IMR-90 (cell line): Measurements from ENCODE around the gene FDPS. TPM values are rescaled to one million over a fixed set of nuclear protein-coding genes. Genes with fewer than 3 reads are reported as not detected.

Experiments
- ATAC-seq: fragments of 200-7000 bp; cut with Tn5 transposase; 2 replicates; pipeline ENCODE4 v1.9.1; 2020; ENCODE audit warnings: low read depth, mild to moderate bottlenecking, moderate library complexity
- BruUV-seq: library from RNA; stranded (reverse); fragments of 400-500 nt; replicated peaks from 2 replicates; lab custom pipeline; 2021; lab: Mats Ljungman, UMichigan
- CTCF ChIA-PET: fragments of 300-600 bp; formaldehyde crosslinking; extraction: SDS; loops from one replicate; lab custom pipeline; 2021; ENCODE audit warnings: antibody characterized with exemption; lab: Yijun Ruan, JAX
- POLR2A ChIA-PET: fragments of 300-600 bp; sonication (Branson Sonifier 250); formaldehyde crosslinking; loops from one replicate; lab custom pipeline; 2022; ENCODE audit warnings: antibody characterized with exemption; ENCODE audit not compliant: unreplicated experiment; lab: Charles Lee
- DNase-seq: peaks from one replicate; pipeline ENCODE4 v3.0.0; 2013
- H2AFZ ChIP-seq: replicated peaks from 2 replicates; pipeline ENCODE3; 2013; ENCODE audit warnings: low read length, mild to moderate bottlenecking; ENCODE audit not compliant: poor library complexity
- H2AK5ac ChIP-seq: 2 replicates; pipeline ENCODE4 v1.6.1; 2013; ENCODE audit warnings: low read depth, low read length, inconsistent platforms
- H2AK9ac ChIP-seq: replicated peaks from 2 replicates; pipeline ENCODE3; 2013; ENCODE audit warnings: mild to moderate bottlenecking, low read depth, low read length, moderate library complexity; ENCODE audit not compliant: poor library complexity
- H2BK120ac ChIP-seq: 2 replicates; pipeline ENCODE4 v1.6.1; 2013; ENCODE audit warnings: low read depth, low read length, inconsistent platforms
- H2BK15ac ChIP-seq: 3 replicates; pipeline ENCODE4 v1.6.1; 2013; ENCODE audit warnings: low read depth, low read length, inconsistent platforms
- H2BK20ac ChIP-seq: 2 replicates; pipeline ENCODE4 v1.6.1; 2013; ENCODE audit warnings: low read depth, mild to moderate bottlenecking, inconsistent platforms, low read length, moderate library complexity
- H2BK5ac ChIP-seq: 2 replicates; pipeline ENCODE4 v1.6.1; 2013; ENCODE audit warnings: mild to moderate bottlenecking, low read depth, low read length, inconsistent platforms; ENCODE audit not compliant: poor library complexity, severe bottlenecking
- H3K14ac ChIP-seq: replicated peaks from 2 replicates; pipeline ENCODE4 v1.6.1; 2013; ENCODE audit warnings: low read depth, low read length, inconsistent platforms
- H3K18ac ChIP-seq: 2 replicates; pipeline ENCODE4 v1.6.1; 2013; ENCODE audit warnings: low read depth, low read length, control low read depth
- H3K23ac ChIP-seq: 2 replicates; pipeline ENCODE4 v1.6.1; 2013; ENCODE audit warnings: low read depth, low read length, inconsistent platforms
- H3K27ac ChIP-seq: 2 replicates; pipeline ENCODE4 v1.5.1; 2013; ENCODE audit warnings: mild to moderate bottlenecking, control low read depth, low read length; ENCODE audit not compliant: insufficient read depth
- H3K27me3 ChIP-seq: 2 replicates; pipeline ENCODE4 v1.6.1; 2013; ENCODE audit warnings: low read length; ENCODE audit not compliant: control insufficient read depth, insufficient read depth
- H3K36me3 ChIP-seq: 2 replicates; pipeline ENCODE4 v1.6.1; 2013; ENCODE audit warnings: low read length, mixed read lengths; ENCODE audit not compliant: control insufficient read depth, insufficient read depth
- H3K4ac ChIP-seq: 2 replicates; pipeline ENCODE4 v1.6.1; 2013; ENCODE audit warnings: low read depth, low read length, inconsistent platforms
- H3K4me1 ChIP-seq: 2 replicates; pipeline ENCODE4 v1.6.1; 2013; ENCODE audit warnings: low read length, mixed read lengths; ENCODE audit not compliant: control insufficient read depth, insufficient read depth
- H3K4me2 ChIP-seq: 2 replicates; pipeline ENCODE4 v1.6.1; 2013; ENCODE audit warnings: low read depth, mild to moderate bottlenecking, control low read depth, low read length, moderate library complexity
- H3K4me3 ChIP-seq: 2 replicates; pipeline ENCODE4 v1.5.1; 2013; ENCODE audit warnings: low read depth, mild to moderate bottlenecking, control low read depth, low read length, moderate library complexity; ENCODE audit not compliant: insufficient read depth
- H3K56ac ChIP-seq: 2 replicates; pipeline ENCODE4 v1.6.1; 2013; ENCODE audit warnings: low read length, inconsistent platforms; ENCODE audit not compliant: insufficient read depth; ENCODE audit errors: extremely low read depth
- H3K79me1 ChIP-seq, 2 experiments: 2 replicates each; pipeline ENCODE4 v1.6.1; 2013; ENCODE audit warnings: low read length in 2 of 2, inconsistent platforms in 1 of 2, low read depth in 1 of 2
- H3K9ac ChIP-seq: 2 replicates; pipeline ENCODE4 v1.6.1; 2013; ENCODE audit warnings: low read depth, low read length, control low read depth
- H3K9me1 ChIP-seq: 2 replicates; pipeline ENCODE4 v1.6.1; 2013; ENCODE audit warnings: low read length, inconsistent platforms; ENCODE audit not compliant: insufficient read depth
- H3K9me3 ChIP-seq: 2 replicates; pipeline ENCODE4 v1.6.1; 2013; ENCODE audit warnings: low read length; ENCODE audit not compliant: control insufficient read depth, insufficient read depth
- H4K20me1 ChIP-seq: 2 replicates; pipeline ENCODE4 v1.6.1; 2013; ENCODE audit warnings: low read length, inconsistent platforms; ENCODE audit not compliant: insufficient read depth
- H4K5ac ChIP-seq: 2 replicates; pipeline ENCODE4 v1.6.1; 2013; ENCODE audit warnings: mild to moderate bottlenecking, low read depth, low read length, control low read depth
- H4K8ac ChIP-seq, 2 experiments: 2 replicates each; pipeline ENCODE4 v1.6.1; 2013; ENCODE audit warnings: low read depth in 2 of 2, low read length in 2 of 2, control low read depth in 1 of 2, inconsistent platforms in 1 of 2
- H4K91ac ChIP-seq: 2 replicates; pipeline ENCODE4 v1.6.1; 2013; ENCODE audit warnings: low read depth, low read length, inconsistent platforms; ENCODE audit not compliant: insufficient read depth
- MAZ ChIP-seq: IDR thresholded peaks from 2 replicates; pipeline ENCODE4 v1.6.1; 2012; ENCODE audit warnings: low read depth, mild to moderate bottlenecking, low read length, improper control_type of control experiment, moderate library complexity, borderline replicate concordance
- RAD21 ChIP-seq: IDR thresholded peaks from 2 replicates; pipeline ENCODE4 v1.6.1; 2012; ENCODE audit warnings: low read length, improper control_type of control experiment
- RFX5 ChIP-seq: IDR thresholded peaks from 2 replicates; pipeline ENCODE4 v1.8.0; 2012; ENCODE audit warnings: low read depth, mild to moderate bottlenecking, low read length, moderate library complexity
- SMC3 ChIP-seq: fragments of 150-350 bp; IDR thresholded peaks from 2 replicates; pipeline ENCODE4 v1.6.1; 2016; ENCODE audit warnings: low read depth, mild to moderate bottlenecking, antibody characterized with exemption, low read length, moderate library complexity
- WGBS, 2 experiments: methylation state at CpG; one replicate each; pipeline versions ENCODE4 v1.1.5 to v1.1.7; 2013; ENCODE audit warnings: missing lambda C conversion rate in 2 of 2; ENCODE audit not compliant: insufficient read length in 1 of 2; ENCODE audit errors: extremely low coverage in 2 of 2; 5-methylcytosine and 5-hydroxymethylcytosine counted together
- dilution Hi-C: fragments of 300-500 bp; cut with HindIII; formaldehyde crosslinking; loops from one replicate; pipeline ENCODE4 v1.14.3; 2018; ENCODE audit warnings: low sequenced_read_pairs; ENCODE audit not compliant: unreplicated experiment
- in situ Hi-C: fragments of 300-500 bp; cut with MboI; formaldehyde crosslinking; loops from 3 replicates; pipeline ENCODE4 v1.14.3; 2019; ENCODE audit warnings: low sequenced_read_pairs, inconsistent platforms, mixed read lengths
- intact Hi-C: fragments of 100-400 bp; cut with micrococcal nuclease; formaldehyde crosslinking; loops from 2 replicates; pipeline ENCODE4 v1.10.0; 2022
- polyA plus RNA-seq, 3 experiments: library from polyadenylated mRNA; depleted of rRNA; stranded (reverse); fragments of >200 nt; gene quantifications; 2 replicates each; pipeline ENCODE4 v1.2.3, GENCODE V29; 2012; ENCODE audit warnings: low replicate concordance in 1 of 3
- total RNA-seq: library from RNA; depleted of rRNA; stranded (reverse); fragments of >200 nt; gene quantifications from 2 replicates; pipeline ENCODE4 v1.2.3, GENCODE V29; 2012

FDPS gene
- total and polyA plus RNA-seq, 2 of the 4 experiments (the other 2 are of a cell fraction): 183 to 191 TPM

- Histone ChIP-seq H3K27ac (no peak overlapping the region), H2BK15ac (no peak overlapping the region), H3K79me1 (no peaks in the 10 kb centered on the region), H3K4me3 (no peak overlapping the region), H2AFZ (no peak overlapping the region), H3K4ac (no peak overlapping the region), H3K27me3 (peaks cover 3% of the 10 kb centered on the region), H3K4me1 (no peaks in the 10 kb centered on the region), H4K91ac (no peak overlapping the region), H4K8ac (no peak overlapping the region), H3K23ac (no peak overlapping the region), H3K9ac (no peak overlapping the region), H2AK5ac (no peak overlapping the region), H4K20me1 (no peaks in the 10 kb centered on the region), H2AK9ac (no peak overlapping the region), H2BK120ac (no peak overlapping the region), H3K4me2 (no peak overlapping the region), H4K5ac (no peak overlapping the region), H3K56ac (no peak overlapping the region), H3K36me3 (no peaks in the 10 kb centered on the region), H3K14ac (no peak overlapping the region), H3K18ac (no peak overlapping the region), H3K9me3 (no peaks in the 10 kb centered on the region), H2BK5ac (no peak overlapping the region), H3K9me1 (peaks cover 3% of the 10 kb centered on the region; the same call in 1 of the 2 replicates), H2BK20ac (no peak overlapping the region)
- in situ Hi-C loops (no loop called here), intact Hi-C loops (no loop called here), dilution Hi-C loops (no loop called here)
- CTCF ChIA-PET: no interaction called here
- BruUV-seq: no TSS peak
- no peak for DNase-seq
- TF ChIP-seq RAD21 (no peak), RFX5 (no peak), SMC3 (no peak), MAZ (no peak)
- WGBS, 2 experiments: 91% methylated on average over 8 of the region's 18 CpGs; no CpG with 5 or more reads in 1 of the 2 experiments
- POLR2A ChIA-PET: no interaction called here
- no peak for ATAC-seq
Observed at GRCh38 chr1:155285631-155286044, 23.0 kb upstream of the FDPS start.
